Measurements from ENCODE around the gene HEPACAM.

Gene HEPACAM

DNA sequence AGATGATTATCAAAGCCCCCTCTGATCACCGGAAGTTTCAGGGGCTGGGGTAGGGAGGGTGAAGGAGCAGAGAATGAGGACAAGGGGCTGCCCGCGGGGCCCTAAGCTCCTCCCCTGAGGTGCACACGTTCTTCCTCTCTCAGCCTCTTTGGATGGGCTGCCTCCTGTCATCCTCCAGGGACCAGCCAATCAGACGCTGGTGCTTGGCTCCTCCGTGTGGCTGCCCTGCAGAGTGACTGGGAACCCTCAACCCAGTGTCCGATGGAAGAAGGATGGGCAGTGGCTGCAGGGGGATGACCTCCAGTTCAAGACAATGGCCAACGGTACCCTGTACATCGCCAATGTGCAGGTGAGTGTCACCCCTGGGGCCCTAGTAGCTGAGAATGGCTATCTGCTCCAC is 63.1 kb downstream of the HEPACAM start:
- no CpG with 5 or more reads among the region's 9 CpGs for WGBS (ENCODE audit: extremely low coverage, insufficient coverage, insufficient read length)
- Histone ChIP-seq H3K9ac (ENCODE audit: low read length) (no peak overlapping the region), H3K27ac (ENCODE audit: low read depth, low read length) (no peak overlapping the region), H4K91ac (ENCODE audit: low read depth, low read length) (no peak overlapping the region), H2BK120ac (ENCODE audit: insufficient read depth, low read length, poor library complexity) (no peak overlapping the region), H3K4ac (ENCODE audit: low read depth, low read length) (no peak overlapping the region), H3K27me3 (ENCODE audit: insufficient read depth, low read length) (peaks cover 39% of the 10 kb centered on the region), H3K4me2 (ENCODE audit: low read length) (no peak overlapping the region), H3K14ac (ENCODE audit: low read length) (no peak overlapping the region), H3K79me1 (ENCODE audit: low read length) (peaks cover 2% of the 10 kb centered on the region), H3K23ac (ENCODE audit: low read length) (no peak overlapping the region), H3K18ac (ENCODE audit: low read length) (no peak overlapping the region), H2BK12ac (ENCODE audit: low read length) (no peak overlapping the region), H3K36me3 (ENCODE audit: control insufficient read depth in 1 of 2, insufficient read depth in 2 of 2, low read length in 2 of 2) (no peaks in the 10 kb centered on the region), H3K79me2 (ENCODE audit: control insufficient read depth, insufficient read depth, low read length, poor library complexity) (peaks cover 2% of the 10 kb centered on the region), H2AFZ (ENCODE audit: insufficient read depth, low read length, poor library complexity) (no peak overlapping the region), H3K4me3 (ENCODE audit: low read depth, low read length) (no peak overlapping the region), H2AK5ac (ENCODE audit: low read length) (no peak overlapping the region), H3K4me1 (ENCODE audit: control insufficient read depth in 1 of 2, insufficient read depth in 2 of 2, low read length in 2 of 2) (peaks cover 0 to 7% of the 10 kb centered on the region in 2 experiments), H4K12ac (ENCODE audit: low read depth, low read length) (no peak overlapping the region), H3K9me3 (ENCODE audit: insufficient read depth, low read depth, low read length) (peaks cover 7% of the 10 kb centered on the region), H2BK5ac (ENCODE audit: low read depth, low read length, poor library complexity) (no peak overlapping the region), H4K8ac (ENCODE audit: low read depth, low read length) (no peak overlapping the region)
- DNase-seq, result no peak

DNA sequence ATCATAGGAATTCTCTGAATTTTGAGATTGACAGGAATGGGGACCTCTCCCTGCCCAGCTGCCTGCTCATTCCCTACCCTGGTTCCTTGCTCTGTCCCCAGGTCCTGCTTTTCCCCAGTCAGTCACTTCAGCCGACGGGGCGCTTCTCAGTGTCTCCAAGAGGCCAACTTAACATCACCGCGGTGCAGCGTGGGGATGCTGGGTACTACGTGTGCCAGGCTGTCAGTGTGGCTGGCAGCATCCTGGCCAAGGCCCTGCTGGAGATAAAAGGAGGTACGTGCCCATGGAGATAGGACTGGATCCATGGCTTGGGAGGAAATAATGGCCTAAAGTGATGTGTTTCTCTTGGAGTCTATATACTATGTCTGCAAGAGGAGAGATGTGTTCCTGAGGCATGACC is 63.6 kb downstream of the HEPACAM start:
- Histone ChIP-seq H3K14ac (ENCODE audit: low read length) (no peak overlapping the region), H3K79me2 (ENCODE audit: control insufficient read depth, insufficient read depth, low read length, poor library complexity) (peaks cover 2% of the 10 kb centered on the region), H3K9ac (ENCODE audit: low read length) (no peak overlapping the region), H3K4ac (ENCODE audit: low read depth, low read length) (no peak overlapping the region), H2BK12ac (ENCODE audit: low read length) (no peak overlapping the region), H3K9me3 (ENCODE audit: insufficient read depth, low read depth, low read length) (peaks cover 7% of the 10 kb centered on the region), H2BK120ac (ENCODE audit: insufficient read depth, low read length, poor library complexity) (no peak overlapping the region), H2BK5ac (ENCODE audit: low read depth, low read length, poor library complexity) (no peak overlapping the region), H3K27ac (ENCODE audit: low read depth, low read length) (no peak overlapping the region), H2AK5ac (ENCODE audit: low read length) (no peak overlapping the region), H3K4me1 (ENCODE audit: control insufficient read depth in 1 of 2, insufficient read depth in 2 of 2, low read length in 2 of 2) (peaks cover 0 to 7% of the 10 kb centered on the region in 2 experiments), H3K79me1 (ENCODE audit: low read length) (peaks cover 2% of the 10 kb centered on the region), H3K23ac (ENCODE audit: low read length) (no peak overlapping the region), H4K91ac (ENCODE audit: low read depth, low read length) (no peak overlapping the region), H4K12ac (ENCODE audit: low read depth, low read length) (no peak overlapping the region), H4K8ac (ENCODE audit: low read depth, low read length) (no peak overlapping the region), H3K36me3 (ENCODE audit: control insufficient read depth in 1 of 2, insufficient read depth in 2 of 2, low read length in 2 of 2) (no peaks in the 10 kb centered on the region), H3K27me3 (ENCODE audit: insufficient read depth, low read length) (peaks cover 42% of the 10 kb centered on the region), H3K4me2 (ENCODE audit: low read length) (no peak overlapping the region), H2AFZ (ENCODE audit: insufficient read depth, low read length, poor library complexity) (no peak overlapping the region), H3K4me3 (ENCODE audit: low read depth, low read length) (no peak overlapping the region), H3K18ac (ENCODE audit: low read length) (no peak overlapping the region)
- peak; percentile 16 to 63 for DNase-seq
- no CpG with 5 or more reads among the region's 8 CpGs for WGBS (ENCODE audit: extremely low coverage, insufficient coverage, insufficient read length)

DNA sequence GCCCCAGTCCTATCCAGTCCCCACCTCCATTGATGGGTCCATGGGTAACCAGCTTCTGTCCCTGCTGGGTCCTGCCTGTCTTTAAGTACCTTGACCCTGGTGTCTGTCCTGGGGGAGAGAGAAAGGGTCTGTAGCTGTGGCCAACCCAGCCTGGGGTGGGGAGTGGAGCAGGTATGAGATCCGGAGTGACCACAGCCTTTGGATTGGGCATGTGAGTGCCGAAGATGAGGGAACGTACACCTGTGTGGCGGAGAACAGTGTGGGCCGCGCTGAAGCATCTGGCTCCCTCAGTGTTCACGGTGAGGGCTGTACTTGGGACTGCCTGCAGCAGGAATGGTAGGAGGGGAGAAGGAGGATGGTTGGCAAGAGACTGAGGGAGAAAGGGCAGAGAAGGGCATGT is 65.4 kb downstream of the HEPACAM start:
- Histone ChIP-seq H2BK120ac (ENCODE audit: insufficient read depth, low read length, poor library complexity) (no peak overlapping the region), H3K36me3 (ENCODE audit: control insufficient read depth in 1 of 2, insufficient read depth in 2 of 2, low read length in 2 of 2) (no peaks in the 10 kb centered on the region), H3K4me3 (ENCODE audit: low read depth, low read length) (no peak overlapping the region)

DNA sequence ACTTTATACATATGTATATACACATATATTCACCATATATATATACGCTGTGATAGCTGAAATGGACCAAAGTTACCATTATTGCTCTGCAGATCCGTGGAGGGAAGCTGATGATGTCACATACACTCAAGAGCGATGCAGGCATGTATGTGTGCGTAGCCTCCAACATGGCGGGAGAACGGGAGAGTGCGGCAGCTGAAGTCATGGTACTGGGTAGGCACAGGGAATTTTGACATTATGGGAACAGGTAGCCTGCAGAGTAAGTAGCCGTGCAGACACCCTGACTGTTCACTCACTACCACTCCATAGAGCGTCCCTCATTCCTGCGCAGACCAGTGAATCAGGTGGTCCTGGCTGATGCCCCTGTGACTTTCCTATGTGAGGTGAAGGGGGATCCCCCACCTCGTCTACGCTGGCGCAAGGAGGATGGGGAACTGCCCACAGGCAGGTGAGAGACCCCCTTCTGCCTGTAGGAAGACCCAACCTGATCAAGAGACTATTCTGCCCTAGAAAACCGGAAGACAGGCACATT is 65.9 kb downstream of the HEPACAM start:
- H3K23ac ChIP-seq (ENCODE audit: low read length), result no peak overlapping the region
- no CpG with 5 or more reads among the region's 14 CpGs for WGBS (ENCODE audit: extremely low coverage, insufficient coverage, insufficient read length)
- H2BK12ac ChIP-seq (ENCODE audit: low read length), result no peak overlapping the region

More for the DNA sequence above, 65.4 kb downstream of the HEPACAM start:
- Histone ChIP-seq H2BK5ac (ENCODE audit: low read depth, low read length, poor library complexity) (no peak overlapping the region), H4K91ac (ENCODE audit: low read depth, low read length) (no peak overlapping the region), H3K79me2 (ENCODE audit: control insufficient read depth, insufficient read depth, low read length, poor library complexity) (no peaks in the 10 kb centered on the region), H3K79me1 (ENCODE audit: low read length) (no peaks in the 10 kb centered on the region), H3K27me3 (ENCODE audit: insufficient read depth, low read length) (peaks cover 56% of the 10 kb centered on the region), H3K4ac (ENCODE audit: low read depth, low read length) (no peak overlapping the region), H4K12ac (ENCODE audit: low read depth, low read length) (no peak overlapping the region), H3K14ac (ENCODE audit: low read length) (no peak overlapping the region), H3K4me1 (ENCODE audit: control insufficient read depth in 1 of 2, insufficient read depth in 2 of 2, low read length in 2 of 2) (peaks cover 0 to 2% of the 10 kb centered on the region in 2 experiments), H3K27ac (ENCODE audit: low read depth, low read length) (no peak overlapping the region), H3K18ac (ENCODE audit: low read length) (no peak overlapping the region), H2BK12ac (ENCODE audit: low read length) (no peak overlapping the region), H2AFZ (ENCODE audit: insufficient read depth, low read length, poor library complexity) (no peak overlapping the region), H3K4me2 (ENCODE audit: low read length) (no peak overlapping the region), H3K9me3 (ENCODE audit: insufficient read depth, low read depth, low read length) (peaks cover 10% of the 10 kb centered on the region), H3K23ac (ENCODE audit: low read length) (no peak overlapping the region), H2AK5ac (ENCODE audit: low read length) (no peak overlapping the region), H4K8ac (ENCODE audit: low read depth, low read length) (no peak overlapping the region), H3K9ac (ENCODE audit: low read length) (no peak overlapping the region)
- DNase-seq, result no peak
- WGBS (ENCODE audit: extremely low coverage, insufficient coverage, insufficient read length), result no CpG with 5 or more reads among the region's 7 CpGs

More for the DNA sequence above, 65.9 kb downstream of the HEPACAM start:
- no peak overlapping the region for H2AFZ ChIP-seq (ENCODE audit: insufficient read depth, low read length, poor library complexity)
- H3K9ac ChIP-seq (ENCODE audit: low read length), result no peak overlapping the region
- H3K18ac ChIP-seq (ENCODE audit: low read length), result no peak overlapping the region
- peaks cover 0 to 2% of the 10 kb centered on the region in 2 experiments for H3K4me1 ChIP-seq (ENCODE audit: control insufficient read depth in 1 of 2, insufficient read depth in 2 of 2, low read length in 2 of 2)
- H3K4ac ChIP-seq (ENCODE audit: low read depth, low read length), result no peak overlapping the region
- H2BK120ac ChIP-seq (ENCODE audit: insufficient read depth, low read length, poor library complexity), result no peak overlapping the region
- H4K12ac ChIP-seq (ENCODE audit: low read depth, low read length), result no peak overlapping the region
- H3K4me2 ChIP-seq (ENCODE audit: low read length), result no peak overlapping the region
- H3K36me3 ChIP-seq (ENCODE audit: control insufficient read depth in 1 of 2, insufficient read depth in 2 of 2, low read length in 2 of 2), result no peaks in the 10 kb centered on the region
- H3K79me1 ChIP-seq (ENCODE audit: low read length), result no peaks in the 10 kb centered on the region
- no peak overlapping the region for H3K27ac ChIP-seq (ENCODE audit: low read depth, low read length)
- H3K9me3 ChIP-seq (ENCODE audit: insufficient read depth, low read depth, low read length), result peaks cover 12% of the 10 kb centered on the region
- H3K14ac ChIP-seq (ENCODE audit: low read length), result no peak overlapping the region
- peak in 1 of 2 donors; percentile 27 for DNase-seq
- H4K8ac ChIP-seq (ENCODE audit: low read depth, low read length), result no peak overlapping the region
- no peak overlapping the region for H3K4me3 ChIP-seq (ENCODE audit: low read depth, low read length)
- H2BK5ac ChIP-seq (ENCODE audit: low read depth, low read length, poor library complexity), result no peak overlapping the region
- H4K91ac ChIP-seq (ENCODE audit: low read depth, low read length), result no peak overlapping the region
- peaks cover 61% of the 10 kb centered on the region for H3K27me3 ChIP-seq (ENCODE audit: insufficient read depth, low read length)
- no peak overlapping the region for H2AK5ac ChIP-seq (ENCODE audit: low read length)
- H3K79me2 ChIP-seq (ENCODE audit: control insufficient read depth, insufficient read depth, low read length, poor library complexity), result no peaks in the 10 kb centered on the region

Measured in trophoblast cell (in vitro differentiated cells and primary cell).